GM21423 (cell line): ENCODE data around the gene C22orf15.
"Not testable (repeated sequence)": the region's sequence is repeated elsewhere in the genome, so short reads cannot be mapped to it uniquely, and the experiment has no call there.

Experiments used
- ATAC-seq: cut with Tn5 transposase; IDR thresholded peaks from one replicate; pipeline ENCODE4 v1.9.1; 2021; ENCODE audit warnings: mild to moderate bottlenecking, moderate library complexity; ENCODE audit not compliant: unreplicated experiment

Gene C22orf15

DNA sequence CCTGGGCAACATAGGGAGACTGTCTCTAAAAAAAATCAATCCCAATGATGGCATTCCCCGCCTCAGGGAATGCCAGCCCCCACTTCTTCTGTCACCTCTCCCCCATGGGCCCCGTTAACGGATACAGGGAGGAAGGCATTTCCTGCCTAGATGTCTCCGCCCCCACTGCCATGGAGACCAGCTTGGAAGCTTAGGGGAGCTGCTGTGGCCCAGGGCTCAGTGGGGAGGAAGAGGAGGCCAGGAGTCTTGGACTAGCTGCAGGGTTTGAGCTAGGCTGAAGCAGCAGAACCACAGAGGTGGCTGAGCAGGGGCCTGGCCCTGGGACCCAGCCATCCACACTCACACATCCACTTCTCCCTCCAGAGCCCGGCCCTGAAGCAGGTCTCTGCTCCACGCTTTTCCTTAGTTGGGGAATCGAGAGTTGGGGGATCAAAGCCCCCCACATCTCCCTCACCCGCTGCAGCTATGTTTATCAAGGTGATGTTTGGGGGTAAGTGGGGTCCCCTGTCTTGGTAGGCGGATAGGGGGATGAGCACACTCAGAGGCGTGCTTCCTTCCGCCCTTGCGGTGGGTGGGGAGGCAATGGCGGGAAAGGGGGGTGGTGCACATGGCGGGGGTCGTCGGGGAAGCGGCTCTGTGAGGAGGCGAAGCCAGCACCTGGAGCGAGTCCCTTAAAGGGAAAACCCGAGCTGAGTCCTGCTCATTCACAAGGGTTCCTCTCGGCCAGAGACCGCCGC, at the start of gene C22orf15:
Gene C22orf15 (plus strand): TSS at position 149 of the 737 bp plus-strand sequence. CDS start 317 bp downstream, at position 466.
- no peak for ATAC-seq

- no peak for ATAC-seq
These were observed 48.8 kb upstream of the C22orf15 start for GRCh38 chr22:23713696-23714595.

DNA sequence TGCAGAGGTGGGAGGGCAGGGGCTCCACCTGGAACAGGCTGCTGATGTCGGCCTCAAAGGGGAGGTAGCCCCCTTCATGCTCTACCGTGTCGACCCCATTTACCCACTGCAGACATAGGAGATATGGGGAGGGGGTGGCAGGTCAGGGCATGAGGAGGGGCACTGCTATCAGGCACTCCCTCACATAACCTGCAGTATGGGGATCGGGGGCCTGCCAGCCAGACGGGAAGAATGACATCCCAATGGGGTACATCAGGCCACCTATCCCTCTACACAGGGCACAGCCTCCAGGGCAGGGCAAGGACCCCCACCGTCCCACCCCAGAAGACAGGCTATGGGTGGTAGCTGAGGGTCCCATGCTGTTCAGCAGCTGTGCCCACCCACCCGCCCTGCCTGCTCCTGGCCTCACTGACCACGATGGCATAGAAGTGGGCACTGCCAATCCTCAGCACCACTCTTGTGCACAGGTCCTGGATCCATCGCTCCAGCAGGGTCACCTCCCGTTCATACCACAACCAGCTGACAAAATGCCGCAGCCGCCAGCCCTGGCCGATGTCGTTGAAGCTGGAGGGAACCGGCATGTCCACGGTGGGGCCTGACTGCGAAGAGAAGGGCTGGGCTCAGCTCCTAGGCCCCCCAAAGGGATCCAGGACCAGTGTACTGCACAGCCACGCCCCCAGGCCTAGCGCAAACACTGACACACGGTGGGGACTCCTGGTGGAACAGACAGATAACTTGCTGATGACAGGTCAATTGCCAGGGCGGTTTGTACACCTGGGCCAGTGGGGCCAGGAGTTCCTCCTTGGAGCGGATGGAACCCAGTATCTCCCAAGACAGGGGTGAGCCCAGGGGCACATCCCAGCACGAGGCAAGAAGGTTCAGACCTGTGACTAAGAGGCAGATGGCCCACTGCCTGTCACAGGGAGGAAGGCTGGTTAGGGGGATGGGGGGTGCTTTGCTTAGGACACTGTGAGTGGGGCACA, 47.9 kb upstream of the C22orf15 start:
- no peak for ATAC-seq

DNA sequence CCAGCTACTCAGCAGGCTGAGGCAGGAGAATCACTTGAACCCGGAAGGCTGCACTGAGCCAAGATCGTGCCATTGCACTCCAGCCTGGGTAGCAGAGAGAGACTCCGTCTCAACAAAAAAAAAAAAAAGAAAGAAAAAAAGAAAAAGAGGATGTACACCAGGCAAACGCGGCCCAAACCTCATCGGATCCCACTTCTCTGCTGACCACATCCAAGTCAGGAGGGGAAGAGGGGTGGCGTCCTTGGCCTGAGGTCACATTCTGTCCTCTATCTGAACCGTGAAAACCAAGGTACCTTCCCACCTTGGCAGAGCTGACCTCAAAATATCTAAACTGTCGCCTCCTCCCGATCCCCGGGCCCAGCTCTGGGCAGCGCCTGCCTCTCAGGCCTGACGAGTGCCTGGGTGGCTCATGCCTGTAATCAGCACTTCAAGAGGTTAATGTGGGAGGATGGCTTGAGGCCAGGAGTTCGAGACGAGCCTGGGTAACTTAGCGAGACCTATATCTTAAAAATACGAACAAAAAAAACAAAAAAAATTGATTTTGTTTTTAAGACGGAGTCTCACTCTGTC, 46.9 kb upstream of the C22orf15 start:
- no peak for ATAC-seq

DNA sequence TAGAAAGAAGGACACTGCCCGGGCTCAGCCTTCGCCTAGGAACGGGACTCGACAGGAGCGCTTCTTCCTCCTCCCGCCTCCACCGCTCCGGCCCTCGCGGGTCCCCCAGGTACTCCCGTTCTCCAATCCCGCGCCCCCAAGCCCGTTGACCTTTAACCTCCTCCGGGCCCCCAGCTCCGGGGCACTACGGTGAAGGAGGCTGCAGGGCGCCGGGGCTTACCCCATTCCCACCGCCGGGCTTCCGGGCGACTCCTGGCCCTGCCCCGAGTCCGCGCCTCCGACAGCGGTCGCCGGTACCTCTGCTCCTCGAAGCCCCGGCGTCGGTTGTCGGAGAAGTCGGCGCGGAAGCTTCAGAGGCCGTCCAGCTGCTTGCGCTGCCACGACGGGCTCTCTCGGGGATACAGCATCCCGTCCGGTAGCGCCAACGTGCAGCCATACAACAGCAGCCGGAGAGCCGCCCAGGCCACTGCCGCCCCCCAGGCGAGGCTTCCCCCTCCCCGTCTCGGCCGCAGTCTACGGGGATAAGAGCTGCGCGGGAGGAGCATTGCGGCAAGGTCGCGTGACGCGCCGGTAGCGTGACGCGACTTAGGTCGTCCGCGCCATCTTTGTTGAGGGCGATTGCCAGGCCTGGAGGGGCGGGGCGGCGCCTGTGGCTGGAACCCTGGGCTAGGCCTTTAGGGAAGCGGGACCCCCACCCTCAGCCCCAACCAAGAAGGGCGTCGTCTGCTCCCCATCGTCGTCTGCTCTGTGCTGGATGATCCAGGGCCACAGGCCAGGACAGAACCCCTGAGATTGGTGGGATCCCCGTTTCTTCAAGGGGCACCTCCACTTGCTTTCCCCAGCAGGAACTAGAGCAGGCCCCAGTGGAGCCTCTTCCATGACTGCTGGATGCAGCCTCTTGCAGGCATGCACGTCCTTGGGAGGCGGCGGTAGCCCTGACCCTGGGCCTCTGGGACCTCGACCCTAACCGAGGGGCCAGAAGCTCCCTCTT, 45.7 kb upstream of the C22orf15 start:
- ATAC-seq: peak; percentile 89

DNA sequence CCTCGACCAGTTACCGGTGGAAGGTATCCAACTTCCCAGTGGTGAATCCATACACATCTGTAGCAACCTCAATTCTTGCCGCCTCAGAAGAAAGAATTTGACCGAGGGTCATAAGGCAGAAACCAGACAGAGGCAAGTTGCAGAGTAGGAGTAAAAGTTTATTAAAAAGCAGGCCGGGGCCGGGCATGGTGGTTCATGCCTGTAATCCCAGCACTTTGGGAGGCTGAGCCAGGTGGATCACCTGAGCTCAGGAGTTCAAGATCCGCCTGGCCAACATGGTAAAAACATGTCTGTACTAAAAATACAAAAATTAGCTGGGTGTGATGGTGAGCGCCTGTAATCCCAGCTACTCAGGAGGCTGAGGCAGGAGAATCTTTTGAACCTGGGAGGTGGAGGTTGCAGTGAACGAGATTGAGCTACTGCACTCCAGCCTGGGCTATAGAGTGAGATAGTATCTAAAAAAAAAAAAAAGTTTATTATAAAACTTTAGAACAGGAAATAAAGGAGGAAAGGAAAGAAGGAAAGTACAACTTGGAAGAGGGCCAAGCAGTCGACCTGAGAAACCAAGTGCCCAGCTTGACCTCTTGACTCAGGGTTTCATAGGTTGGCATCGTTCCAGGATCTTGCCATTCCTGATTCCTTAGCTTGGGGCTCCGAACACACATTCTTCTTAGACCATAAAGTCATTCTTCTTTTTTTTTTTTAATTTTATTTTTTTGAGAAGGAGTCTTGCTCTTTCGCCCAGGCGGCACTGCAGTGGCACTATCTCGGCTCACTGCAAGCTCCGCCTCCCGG, 44.2 kb upstream of the C22orf15 start:
- ATAC-seq: no peak

DNA sequence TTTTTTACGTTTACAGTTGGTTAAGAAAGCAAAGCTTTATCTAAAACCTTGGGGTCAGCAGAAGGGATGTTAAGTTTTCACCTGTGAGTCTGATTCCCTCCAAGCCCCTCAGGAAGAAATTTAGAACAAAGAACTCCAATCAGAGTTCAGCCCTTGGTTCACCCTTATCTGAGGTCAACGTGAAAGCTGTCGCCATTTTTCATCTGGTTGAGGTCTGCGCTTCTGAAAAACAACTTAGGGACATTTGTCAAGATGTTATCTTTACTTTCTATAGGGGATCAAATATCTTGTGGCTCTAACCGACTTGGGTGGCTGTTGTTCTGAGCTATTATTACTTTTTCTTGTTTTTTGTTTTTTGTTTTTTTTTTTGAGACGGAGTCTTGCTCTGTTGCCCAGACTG, 41.9 kb upstream of the C22orf15 start:
- no peak for ATAC-seq

DNA sequence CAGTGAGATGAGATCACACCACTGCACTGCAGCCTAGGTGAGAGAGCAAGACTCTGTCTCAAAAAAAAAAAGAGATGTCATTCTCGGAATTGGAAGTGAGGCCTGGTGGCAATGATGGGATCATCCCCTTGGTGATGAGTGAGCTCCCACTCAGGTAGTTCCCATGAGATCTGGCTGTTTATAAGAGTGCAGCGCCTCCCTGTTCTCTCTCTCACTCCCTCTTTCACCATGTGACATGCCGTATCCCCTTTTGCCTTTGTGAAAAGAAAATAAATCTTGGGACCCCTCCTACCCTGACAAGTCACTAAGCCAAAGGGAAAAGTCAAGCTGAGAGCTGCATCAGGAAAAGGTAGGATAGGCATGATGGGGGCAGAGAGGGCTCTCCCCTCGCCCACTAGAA, 40.6 kb upstream of the C22orf15 start:
- ATAC-seq: no peak

- ATAC-seq: no peak
These were observed 40.1 kb upstream of the C22orf15 start for GRCh38 chr22:23722724-23723123.

DNA sequence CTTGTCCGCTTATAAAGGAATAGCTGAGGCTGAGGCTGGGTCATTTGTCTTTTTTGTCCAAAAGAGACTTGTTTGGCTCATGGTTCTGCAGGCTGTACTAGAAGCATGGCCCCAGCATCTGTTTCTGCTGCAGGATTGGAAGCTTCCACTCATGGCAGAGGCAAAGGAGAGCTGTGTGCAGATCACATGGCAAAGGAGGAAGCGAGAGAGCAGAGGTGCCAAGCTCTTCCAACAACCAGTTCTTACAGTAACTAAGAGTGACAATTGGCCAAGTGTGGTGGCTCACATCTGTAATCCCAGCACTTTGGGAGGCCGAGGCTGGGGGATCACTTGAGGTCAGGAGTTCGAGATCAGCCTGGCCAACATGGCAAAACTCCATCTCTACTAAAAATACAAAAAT, 34.7 kb upstream of the C22orf15 start:
- ATAC-seq: not testable (repeated sequence)

- no peak for ATAC-seq
These were observed 25.1 kb upstream of the C22orf15 start for GRCh38 chr22:23737696-23738095.

DNA sequence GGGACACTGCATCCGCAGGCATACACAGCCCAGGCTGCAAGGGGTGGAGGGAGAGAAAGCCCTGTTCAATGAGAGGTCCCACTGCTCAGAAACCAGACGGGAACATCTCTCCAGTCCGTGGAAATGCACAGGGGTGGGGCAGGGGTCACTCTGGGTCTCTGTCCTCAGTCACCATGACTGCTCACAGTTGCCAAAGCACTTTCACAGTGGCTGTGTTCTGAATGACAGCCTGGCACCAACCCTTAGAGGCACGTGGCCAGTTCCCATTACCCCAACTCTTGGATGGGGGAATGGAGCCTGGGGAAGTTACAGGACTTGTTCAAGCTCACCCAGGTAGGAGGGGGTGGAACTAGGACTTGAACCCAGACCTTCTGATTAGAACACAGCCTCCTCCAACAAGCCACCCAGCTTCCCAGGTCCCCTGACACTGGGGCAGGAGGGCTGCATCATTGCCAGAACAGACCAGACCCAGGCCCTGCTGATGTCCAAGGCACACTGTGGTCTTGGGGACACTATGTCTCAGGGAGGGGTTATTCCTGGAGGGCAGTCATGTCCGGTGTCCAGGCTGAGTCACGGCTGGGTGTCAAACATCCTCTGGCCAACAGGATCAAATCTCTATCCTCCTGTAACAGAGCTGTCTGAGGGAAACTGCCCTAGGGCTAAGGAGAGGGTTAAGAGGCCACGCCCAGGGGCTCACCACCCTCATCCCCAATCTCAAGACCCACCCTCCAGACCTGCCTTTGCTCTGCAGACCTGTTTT, 20.1 kb upstream of the C22orf15 start:
- no peak for ATAC-seq

DNA sequence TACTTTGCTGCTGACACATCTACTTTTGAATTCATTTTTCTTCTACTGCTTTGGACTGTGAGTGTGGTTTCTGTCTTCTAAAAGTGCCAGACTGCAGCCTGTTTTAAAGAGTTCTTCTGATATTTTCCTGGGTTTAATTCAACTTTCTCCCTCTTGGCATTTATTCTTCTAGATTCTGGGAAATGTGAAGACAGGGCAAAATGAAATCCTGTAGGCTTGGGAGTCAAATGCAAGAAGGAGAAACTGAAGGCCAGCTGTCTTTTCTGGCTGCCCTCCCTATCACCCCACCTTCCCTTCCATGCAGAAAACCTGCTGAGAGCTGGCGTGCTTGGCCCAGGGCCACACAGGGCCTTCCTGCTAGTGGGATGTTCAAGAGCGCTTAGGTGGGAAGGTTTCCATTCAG, 19.5 kb upstream of the C22orf15 start:
- no peak for ATAC-seq

GRCh38 chr22:23744001-23744400, 18.8 kb upstream of the C22orf15 start:
- ATAC-seq: no peak

GRCh38 chr22:23744485-23744884, 18.3 kb upstream of the C22orf15 start:
- ATAC-seq: no peak

GRCh38 chr22:23745791-23746190, 17.0 kb upstream of the C22orf15 start:
- no peak for ATAC-seq

DNA sequence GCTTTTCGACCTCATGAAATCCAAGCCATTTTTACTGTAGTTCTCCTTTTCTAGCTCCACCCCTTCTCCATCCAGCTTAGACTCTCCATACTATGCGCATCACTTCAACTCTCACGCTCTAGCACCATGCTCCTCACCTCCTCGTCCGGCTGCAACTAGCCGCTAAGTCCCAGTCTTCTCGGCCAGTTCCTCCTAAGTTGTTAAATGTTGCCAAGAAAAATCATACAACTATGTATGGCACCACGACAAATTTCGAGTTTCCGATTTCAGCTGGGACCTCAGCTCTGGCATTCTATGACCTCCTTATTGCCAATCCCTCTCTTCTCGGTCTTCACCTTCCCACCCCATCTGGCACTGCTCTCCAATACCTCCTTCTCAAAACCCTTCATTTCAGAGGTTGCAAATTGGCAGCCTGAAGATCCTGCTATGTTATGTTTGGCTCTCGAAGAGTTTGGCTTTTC, 12.9 kb upstream of the C22orf15 start:
- no peak for ATAC-seq

DNA sequence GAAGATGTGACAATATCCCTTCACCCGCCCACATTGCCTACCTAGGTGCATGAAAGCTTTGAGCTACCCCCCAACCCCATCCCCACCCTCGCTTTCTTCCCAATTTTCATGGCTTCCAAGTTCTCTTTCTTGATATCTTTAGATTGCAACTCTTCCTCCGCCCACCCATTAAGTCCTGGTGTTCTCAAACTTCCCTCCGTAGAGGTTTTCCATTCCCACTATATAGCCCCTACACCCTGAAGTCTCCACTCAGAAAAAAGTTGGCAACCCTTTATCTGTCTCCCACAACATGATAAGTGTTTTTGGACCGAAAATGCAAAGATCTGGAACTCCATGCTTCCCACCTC, 12.4 kb upstream of the C22orf15 start:
- no peak for ATAC-seq
